GM23338 (cell line): ENCODE results near the gene CCDC175. TPM values are rescaled to one million over a fixed set of nuclear protein-coding genes. Genes with fewer than 3 reads are reported as not detected.

Experiments
- ATAC-seq: fragments of 200-7000 bp; cut with Tn5 transposase; 3 replicates; pipeline ENCODE4 v1.9.1; 2020
- DNase-seq: peaks from one replicate; pipeline ENCODE4 v3.0.0-alpha.2; 2015; ENCODE audit warnings: low spot score
- H2AFZ ChIP-seq: fragments of 200-600 bp; sonication (generic); 2 replicates; pipeline ENCODE4 v1.8.0; 2016; ENCODE audit warnings: antibody characterized with exemption, mild to moderate bottlenecking, moderate library complexity
- H3F3A ChIP-seq: fragments of 200-600 bp; sonication (generic); replicated peaks from 2 replicates; pipeline ENCODE4 v1.8.0; 2017; ENCODE audit warnings: antibody characterized with exemption, mixed run types, low read depth
- H3K27ac ChIP-seq: fragments of 200-600 bp; sonication (generic); 2 replicates; pipeline ENCODE4 v1.6.1; 2016; ENCODE audit warnings: low read depth
- H3K27me3 ChIP-seq: fragments of 200-600 bp; sonication (generic); 2 replicates; pipeline ENCODE4 v1.8.0; 2016; ENCODE audit warnings: mild to moderate bottlenecking, mixed run types, moderate library complexity; ENCODE audit not compliant: insufficient read depth
- H3K36me3 ChIP-seq: fragments of 200-600 bp; sonication (generic); 2 replicates; pipeline ENCODE4 v1.8.0; 2016; ENCODE audit warnings: mild to moderate bottlenecking; ENCODE audit not compliant: insufficient read depth
- H3K4me1 ChIP-seq: fragments of 200-600 bp; sonication (generic); 2 replicates; pipeline ENCODE4 v1.8.0; 2016; ENCODE audit warnings: mild to moderate bottlenecking, moderate library complexity; ENCODE audit not compliant: insufficient read depth
- H3K4me2 ChIP-seq: fragments of 200-600 bp; sonication (generic); 2 replicates; pipeline ENCODE4 v1.7.1; 2017; ENCODE audit warnings: mixed run types
- H3K4me3 ChIP-seq: fragments of 200-600 bp; sonication (generic); 2 replicates; pipeline ENCODE4 v1.6.1; 2016; ENCODE audit warnings: mixed run types
- H3K79me2 ChIP-seq: fragments of 200-600 bp; sonication (generic); replicated peaks from 2 replicates; pipeline ENCODE4 v1.8.0; 2017; ENCODE audit warnings: mild to moderate bottlenecking; ENCODE audit not compliant: insufficient read depth
- H3K9me2 ChIP-seq: fragments of 200-600 bp; sonication (generic); 2 replicates; pipeline ENCODE4 v1.8.0; 2017; ENCODE audit not compliant: insufficient read depth
- H4K20me1 ChIP-seq: fragments of 200-600 bp; sonication (generic); replicated peaks from 2 replicates; pipeline ENCODE4 v1.8.0; 2017; ENCODE audit warnings: mild to moderate bottlenecking; ENCODE audit not compliant: insufficient read depth
- H3K27ac Mint-ChIP-seq: 2 replicates; pipeline ENCODE4 v1.8.0; 2020; ENCODE audit warnings: inconsistent platforms, mild to moderate bottlenecking, moderate library complexity, mixed read lengths
- H3K27me3 Mint-ChIP-seq: 3 replicates; pipeline ENCODE4 v1.8.0; 2022; ENCODE audit warnings: low read depth, mild to moderate bottlenecking, moderate library complexity, mixed read lengths, inconsistent platforms; ENCODE audit not compliant: insufficient read depth, poor library complexity
- H3K36me3 Mint-ChIP-seq: 3 replicates; pipeline ENCODE4 v1.8.0; 2021; ENCODE audit warnings: low read depth, mild to moderate bottlenecking, inconsistent platforms, moderate library complexity, mixed read lengths
- H3K4me1 Mint-ChIP-seq: 3 replicates; pipeline ENCODE4 v1.8.0; 2020; ENCODE audit warnings: mild to moderate bottlenecking, inconsistent platforms, mixed read lengths
- H3K4me3 Mint-ChIP-seq: 3 replicates; pipeline ENCODE4 v1.8.0; 2021; ENCODE audit warnings: moderate library complexity, mild to moderate bottlenecking, inconsistent platforms, mixed read lengths
- H3K9me3 Mint-ChIP-seq: 3 replicates; pipeline ENCODE4 v1.8.0; 2020; ENCODE audit warnings: moderate library complexity, mild to moderate bottlenecking, inconsistent platforms, mixed read lengths
- CREB1 ChIP-seq: fragments of 250-450 bp; sonication (Bioruptor Pico); IDR thresholded peaks from 2 replicates; pipeline ENCODE4 v1.5.0; 2020; ENCODE audit warnings: low read depth, mild to moderate bottlenecking, moderate library complexity
- JUNB ChIP-seq: IDR thresholded peaks from one replicate; pipeline ENCODE4 v1.6.1; 2016; ENCODE audit warnings: antibody characterized with exemption; ENCODE audit not compliant: unreplicated experiment
- NANOG ChIP-seq: IDR thresholded peaks from 2 replicates; pipeline ENCODE4 v1.6.1; 2016; ENCODE audit warnings: antibody characterized with exemption, borderline replicate concordance
- STAT1 ChIP-seq: IDR thresholded peaks from one replicate; pipeline ENCODE4 v1.6.1; 2016; ENCODE audit warnings: antibody characterized with exemption; ENCODE audit not compliant: unreplicated experiment
- ZNF331 ChIP-seq: fragments of 250-450 bp; sonication (Bioruptor Pico); IDR thresholded peaks from 2 replicates; pipeline ENCODE4 v1.5.0; 2020; ENCODE audit warnings: low read depth, mild to moderate bottlenecking, moderate library complexity
- polyA plus RNA-seq: library from polyadenylated mRNA; unstranded; fragments of >200 nt; fragmentation: Nextera tagmentation; extraction: Ambion mirVana; gene quantifications from 2 replicates; pipeline ENCODE4 v1.2.1, GENCODE V29; 2016
- total RNA-seq: library from RNA; depleted of rRNA; stranded (reverse); fragments of >200 nt; shearing (Covaris generic); gene quantifications from 2 replicates; pipeline ENCODE4 v1.2.3, GENCODE V29; 2014
- TF ChIP-seq, protein P1 (sequence below): fragments of 250-450 bp; sonication (Bioruptor Pico); IDR thresholded peaks from 2 replicates; pipeline ENCODE4 v1.5.0; 2020; ENCODE audit warnings: mild to moderate bottlenecking, moderate library complexity
- TF ChIP-seq, protein P2 (sequence below): IDR thresholded peaks from one replicate; pipeline ENCODE4 v1.6.1; 2018; ENCODE audit warnings: antibody characterized with exemption; ENCODE audit not compliant: unreplicated experiment

The CCDC175 gene
- total and polyA plus RNA-seq, 2 experiments from 2014 or later, result 0.50 TPM; not detected in 1

DNA sequence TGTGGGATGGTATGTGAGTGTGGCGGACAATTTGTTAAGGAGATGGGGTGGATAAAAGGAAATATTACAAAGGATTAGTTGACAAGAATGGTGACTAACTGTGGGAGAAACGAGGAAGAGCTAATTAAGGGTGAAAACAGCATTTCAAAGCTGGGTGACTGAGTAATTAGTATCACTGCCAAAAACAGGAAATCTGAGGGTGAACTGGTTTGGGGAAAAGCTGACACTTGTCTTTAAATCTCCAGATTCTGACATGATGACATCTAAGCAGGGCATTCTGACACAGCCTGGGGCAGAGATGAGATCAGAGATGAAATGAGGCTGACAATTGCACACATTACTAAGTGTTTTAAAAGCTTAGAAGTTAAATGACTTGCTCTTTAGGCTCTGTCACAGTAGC is 42.4 kb upstream of the CCDC175 start (continued):
- TF ChIP-seq, protein P1, sequence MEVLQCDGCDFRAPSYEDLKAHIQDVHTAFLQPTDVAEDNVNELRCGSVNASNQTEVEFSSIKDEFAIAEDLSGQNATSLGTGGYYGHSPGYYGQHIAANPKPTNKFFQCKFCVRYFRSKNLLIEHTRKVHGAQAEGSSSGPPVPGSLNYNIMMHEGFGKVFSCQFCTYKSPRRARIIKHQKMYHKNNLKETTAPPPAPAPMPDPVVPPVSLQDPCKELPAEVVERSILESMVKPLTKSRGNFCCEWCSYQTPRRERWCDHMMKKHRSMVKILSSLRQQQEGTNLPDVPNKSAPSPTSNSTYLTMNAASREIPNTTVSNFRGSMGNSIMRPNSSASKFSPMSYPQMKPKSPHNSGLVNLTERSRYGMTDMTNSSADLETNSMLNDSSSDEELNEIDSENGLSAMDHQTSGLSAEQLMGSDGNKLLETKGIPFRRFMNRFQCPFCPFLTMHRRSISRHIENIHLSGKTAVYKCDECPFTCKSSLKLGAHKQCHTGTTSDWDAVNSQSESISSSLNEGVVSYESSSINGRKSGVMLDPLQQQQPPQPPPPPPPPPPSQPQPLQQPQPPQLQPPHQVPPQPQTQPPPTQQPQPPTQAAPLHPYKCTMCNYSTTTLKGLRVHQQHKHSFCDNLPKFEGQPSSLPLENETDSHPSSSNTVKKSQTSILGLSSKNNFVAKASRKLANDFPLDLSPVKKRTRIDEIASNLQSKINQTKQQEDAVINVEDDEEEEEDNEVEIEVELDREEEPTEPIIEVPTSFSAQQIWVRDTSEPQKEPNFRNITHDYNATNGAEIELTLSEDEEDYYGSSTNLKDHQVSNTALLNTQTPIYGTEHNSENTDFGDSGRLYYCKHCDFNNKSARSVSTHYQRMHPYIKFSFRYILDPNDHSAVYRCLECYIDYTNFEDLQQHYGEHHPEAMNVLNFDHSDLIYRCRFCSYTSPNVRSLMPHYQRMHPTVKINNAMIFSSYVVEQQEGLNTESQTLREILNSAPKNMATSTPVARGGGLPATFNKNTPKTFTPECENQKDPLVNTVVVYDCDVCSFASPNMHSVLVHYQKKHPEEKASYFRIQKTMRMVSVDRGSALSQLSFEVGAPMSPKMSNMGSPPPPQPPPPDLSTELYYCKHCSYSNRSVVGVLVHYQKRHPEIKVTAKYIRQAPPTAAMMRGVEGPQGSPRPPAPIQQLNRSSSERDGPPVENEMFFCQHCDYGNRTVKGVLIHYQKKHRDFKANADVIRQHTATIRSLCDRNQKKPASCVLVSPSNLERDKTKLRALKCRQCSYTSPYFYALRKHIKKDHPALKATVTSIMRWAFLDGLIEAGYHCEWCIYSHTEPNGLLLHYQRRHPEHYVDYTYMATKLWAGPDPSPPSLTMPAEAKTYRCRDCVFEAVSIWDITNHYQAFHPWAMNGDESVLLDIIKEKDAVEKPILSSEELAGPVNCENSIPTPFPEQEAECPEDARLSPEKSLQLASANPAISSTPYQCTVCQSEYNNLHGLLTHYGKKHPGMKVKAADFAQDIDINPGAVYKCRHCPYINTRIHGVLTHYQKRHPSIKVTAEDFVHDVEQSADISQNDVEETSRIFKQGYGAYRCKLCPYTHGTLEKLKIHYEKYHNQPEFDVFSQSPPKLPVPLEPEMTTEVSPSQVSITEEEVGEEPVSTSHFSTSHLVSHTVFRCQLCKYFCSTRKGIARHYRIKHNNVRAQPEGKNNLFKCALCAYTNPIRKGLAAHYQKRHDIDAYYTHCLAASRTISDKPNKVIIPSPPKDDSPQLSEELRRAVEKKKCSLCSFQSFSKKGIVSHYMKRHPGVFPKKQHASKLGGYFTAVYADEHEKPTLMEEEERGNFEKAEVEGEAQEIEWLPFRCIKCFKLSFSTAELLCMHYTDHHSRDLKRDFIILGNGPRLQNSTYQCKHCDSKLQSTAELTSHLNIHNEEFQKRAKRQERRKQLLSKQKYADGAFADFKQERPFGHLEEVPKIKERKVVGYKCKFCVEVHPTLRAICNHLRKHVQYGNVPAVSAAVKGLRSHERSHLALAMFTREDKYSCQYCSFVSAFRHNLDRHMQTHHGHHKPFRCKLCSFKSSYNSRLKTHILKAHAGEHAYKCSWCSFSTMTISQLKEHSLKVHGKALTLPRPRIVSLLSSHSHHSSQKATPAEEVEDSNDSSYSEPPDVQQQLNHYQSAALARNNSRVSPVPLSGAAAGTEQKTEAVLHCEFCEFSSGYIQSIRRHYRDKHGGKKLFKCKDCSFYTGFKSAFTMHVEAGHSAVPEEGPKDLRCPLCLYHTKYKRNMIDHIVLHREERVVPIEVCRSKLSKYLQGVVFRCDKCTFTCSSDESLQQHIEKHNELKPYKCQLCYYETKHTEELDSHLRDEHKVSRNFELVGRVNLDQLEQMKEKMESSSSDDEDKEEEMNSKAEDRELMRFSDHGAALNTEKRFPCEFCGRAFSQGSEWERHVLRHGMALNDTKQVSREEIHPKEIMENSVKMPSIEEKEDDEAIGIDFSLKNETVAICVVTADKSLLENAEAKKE (CRISPR knock-in tag), result no peak

DNA sequence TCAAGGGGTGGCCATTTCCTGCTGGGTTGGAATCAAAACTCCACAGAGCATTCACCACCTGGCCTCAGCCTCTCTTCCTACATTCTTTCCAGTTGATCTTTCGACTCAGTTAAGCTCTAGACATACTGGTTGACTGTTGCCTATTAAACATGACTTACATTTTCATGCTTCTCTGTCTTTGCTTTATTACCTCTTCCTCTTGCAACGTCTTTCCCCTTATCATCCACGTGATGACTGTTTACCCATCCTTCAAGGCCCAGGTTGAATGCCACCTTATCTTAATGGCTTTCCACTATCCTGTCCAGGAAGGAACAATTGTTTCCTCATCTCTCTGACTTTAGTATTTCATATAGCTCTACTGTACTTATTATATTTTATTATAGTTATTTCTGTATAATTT is 24.4 kb upstream of the CCDC175 start:
- Mint-ChIP-seq H3K36me3 (no peaks in the 10 kb centered on the region), H3K27me3 (no peaks in the 10 kb centered on the region), H3K4me1 (no peaks in the 10 kb centered on the region), H3K9me3 (no peaks in the 10 kb centered on the region), H3K4me3 (no peak overlapping the region), H3K27ac (no peak overlapping the region)
- no peaks in the 10 kb centered on the region for H3K27me3 ChIP-seq
- H2AFZ ChIP-seq, result no peak overlapping the region
- H3K4me3 ChIP-seq, result no peak overlapping the region
- no peaks in the 10 kb centered on the region for H4K20me1 ChIP-seq
- H3K9me2 ChIP-seq, result no peaks in the 10 kb centered on the region
- H3K79me2 ChIP-seq, result no peaks in the 10 kb centered on the region
- no peaks in the 10 kb centered on the region for H3K36me3 ChIP-seq
- ATAC-seq (no peak), DNase-seq (no peak)
- H3K4me1 ChIP-seq, result no peaks in the 10 kb centered on the region
- H3K4me2 ChIP-seq, result no peak overlapping the region
- H3F3A ChIP-seq, result no peaks in the 10 kb centered on the region
- no peak overlapping the region for H3K27ac ChIP-seq
- TF ChIP-seq STAT1 (no peak), JUNB (no peak), ZNF331 (no peak), CREB1 (CRISPR knock-in tag) (no peak), NANOG (no peak)
- TF ChIP-seq, protein P1 (CRISPR knock-in tag), result no peak
- TF ChIP-seq, protein P2, sequence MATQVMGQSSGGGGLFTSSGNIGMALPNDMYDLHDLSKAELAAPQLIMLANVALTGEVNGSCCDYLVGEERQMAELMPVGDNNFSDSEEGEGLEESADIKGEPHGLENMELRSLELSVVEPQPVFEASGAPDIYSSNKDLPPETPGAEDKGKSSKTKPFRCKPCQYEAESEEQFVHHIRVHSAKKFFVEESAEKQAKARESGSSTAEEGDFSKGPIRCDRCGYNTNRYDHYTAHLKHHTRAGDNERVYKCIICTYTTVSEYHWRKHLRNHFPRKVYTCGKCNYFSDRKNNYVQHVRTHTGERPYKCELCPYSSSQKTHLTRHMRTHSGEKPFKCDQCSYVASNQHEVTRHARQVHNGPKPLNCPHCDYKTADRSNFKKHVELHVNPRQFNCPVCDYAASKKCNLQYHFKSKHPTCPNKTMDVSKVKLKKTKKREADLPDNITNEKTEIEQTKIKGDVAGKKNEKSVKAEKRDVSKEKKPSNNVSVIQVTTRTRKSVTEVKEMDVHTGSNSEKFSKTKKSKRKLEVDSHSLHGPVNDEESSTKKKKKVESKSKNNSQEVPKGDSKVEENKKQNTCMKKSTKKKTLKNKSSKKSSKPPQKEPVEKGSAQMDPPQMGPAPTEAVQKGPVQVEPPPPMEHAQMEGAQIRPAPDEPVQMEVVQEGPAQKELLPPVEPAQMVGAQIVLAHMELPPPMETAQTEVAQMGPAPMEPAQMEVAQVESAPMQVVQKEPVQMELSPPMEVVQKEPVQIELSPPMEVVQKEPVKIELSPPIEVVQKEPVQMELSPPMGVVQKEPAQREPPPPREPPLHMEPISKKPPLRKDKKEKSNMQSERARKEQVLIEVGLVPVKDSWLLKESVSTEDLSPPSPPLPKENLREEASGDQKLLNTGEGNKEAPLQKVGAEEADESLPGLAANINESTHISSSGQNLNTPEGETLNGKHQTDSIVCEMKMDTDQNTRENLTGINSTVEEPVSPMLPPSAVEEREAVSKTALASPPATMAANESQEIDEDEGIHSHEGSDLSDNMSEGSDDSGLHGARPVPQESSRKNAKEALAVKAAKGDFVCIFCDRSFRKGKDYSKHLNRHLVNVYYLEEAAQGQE, result no peak
